T-helper 1 cell (primary cell): ENCODE results near the gene EHBP1L1.

Experiments
- DNase-seq, 5 donors: peaks; one replicate each; pipeline ENCODE4 v3.0.0-alpha.2; 2012 to 2020
- total RNA-seq, 4 donors: gene quantifications; one replicate each; lab custom pipeline; 2026; lab: John Stamatoyannopoulos, UW

The EHBP1L1 gene
- 204 to 287 (median 246) reads per million in 4 donors for total RNA-seq

GRCh38 chr11:65575568-65576231 is at the start of gene EHBP1L1:
TSS of gene EHBP1L1 (plus strand) at chr11:65576053. CDS start at chr11:65576303, 250 bp downstream.
- peak; percentile 68 to 86 (median 69) for DNase-seq

GRCh38 chr11:65526744-65527143 is 49.1 kb upstream of the EHBP1L1 start:
- DNase-seq: no peak

GRCh38 chr11:65528819-65529350 is 47.0 kb upstream of the EHBP1L1 start:
- no peak for DNase-seq

GRCh38 chr11:65529475-65530156 is 46.2 kb upstream of the EHBP1L1 start:
- DNase-seq: no peak

- DNase-seq: peak in 1 of 5 donors; percentile 44
Observed at GRCh38 chr11:65530157-65530496, 45.7 kb upstream of the EHBP1L1 start.

GRCh38 chr11:65532388-65533064 is 43.3 kb upstream of the EHBP1L1 start:
- DNase-seq: no peak

GRCh38 chr11:65535102-65535501 is 40.8 kb upstream of the EHBP1L1 start:
- DNase-seq: no peak

- DNase-seq: no peak
Observed at GRCh38 chr11:65536412-65537295, 39.2 kb upstream of the EHBP1L1 start.

GRCh38 chr11:65537296-65537597 is 38.6 kb upstream of the EHBP1L1 start:
- DNase-seq: no peak

- no peak for DNase-seq
Observed at GRCh38 chr11:65537620-65538231, 38.1 kb upstream of the EHBP1L1 start.

GRCh38 chr11:65538232-65538914 is 37.5 kb upstream of the EHBP1L1 start:
- DNase-seq: no peak

- DNase-seq: no peak
Observed at GRCh38 chr11:65538915-65539743, 36.7 kb upstream of the EHBP1L1 start.

- DNase-seq: peak in 1 of 5 donors; percentile 77
Observed at GRCh38 chr11:65539744-65540289, 36.0 kb upstream of the EHBP1L1 start.

- peak; percentile 73 to 90 (median 85) for DNase-seq
Observed at GRCh38 chr11:65540290-65541092, 35.4 kb upstream of the EHBP1L1 start.

- DNase-seq: no peak
Observed at GRCh38 chr11:65541093-65541982, 34.5 kb upstream of the EHBP1L1 start.

GRCh38 chr11:65542738-65543390 is 33.0 kb upstream of the EHBP1L1 start:
- DNase-seq: no peak

- DNase-seq: no peak
Observed at GRCh38 chr11:65545853-65546216, 30.0 kb upstream of the EHBP1L1 start.
